KMS-11 (cell line): ENCODE results near the gene PRCD.

Experiments
- H2AFZ ChIP-seq: fragments of 200-600 bp; sonication (generic); 2 replicates; pipeline ENCODE4 v1.6.1; 2016; ENCODE audit warnings: antibody characterized with exemption, mixed run types, low read depth
- H3K27ac ChIP-seq: fragments of 200-600 bp; sonication (generic); 2 replicates; pipeline ENCODE4 v1.6.1; 2016; ENCODE audit warnings: mild to moderate bottlenecking, mixed run types
- H3K27me3 ChIP-seq: fragments of 200-600 bp; sonication (generic); 2 replicates; pipeline ENCODE4 v1.6.1; 2017; ENCODE audit warnings: mild to moderate bottlenecking, low read depth, mixed run types, moderate library complexity; ENCODE audit not compliant: insufficient read depth
- H3K36me3 ChIP-seq: fragments of 200-600 bp; sonication (generic); 2 replicates; pipeline ENCODE4 v1.6.1; 2017; ENCODE audit warnings: mild to moderate bottlenecking, mixed run types; ENCODE audit not compliant: insufficient read depth
- H3K4me1 ChIP-seq: fragments of 200-600 bp; sonication (generic); 2 replicates; pipeline ENCODE4 v1.6.1; 2016; ENCODE audit warnings: mild to moderate bottlenecking, low read depth, mixed run types; ENCODE audit not compliant: poor library complexity, severe bottlenecking
- H3K4me2 ChIP-seq: fragments of 200-600 bp; sonication (generic); 2 replicates; pipeline ENCODE4 v1.7.0; 2016; ENCODE audit warnings: mild to moderate bottlenecking, mixed run types
- H3K4me3 ChIP-seq: fragments of 200-600 bp; sonication (generic); IDR thresholded peaks from 2 replicates; pipeline ENCODE4 v1.6.1; 2017; ENCODE audit warnings: low read depth, low read length, mixed read lengths; ENCODE audit not compliant: insufficient read depth
- H3K79me2 ChIP-seq: fragments of 200-600 bp; sonication (generic); 2 replicates; pipeline ENCODE4 v1.6.1; 2016; ENCODE audit warnings: low read depth, mixed run types; ENCODE audit not compliant: insufficient read depth
- H3K9ac ChIP-seq: fragments of 200-600 bp; sonication (generic); 2 replicates; pipeline ENCODE4 v1.6.1; 2016; ENCODE audit warnings: mild to moderate bottlenecking, mixed run types
- H4K20me1 ChIP-seq: fragments of 200-600 bp; sonication (generic); 2 replicates; pipeline ENCODE4 v1.6.1; 2016; ENCODE audit warnings: mild to moderate bottlenecking, mixed run types; ENCODE audit not compliant: insufficient read depth
- CTCF ChIP-seq: fragments of 200-600 bp; sonication (generic); conservative IDR thresholded peaks from 2 replicates; pipeline ENCODE4 v1.6.1; 2017; ENCODE audit warnings: low read depth, mild to moderate bottlenecking, antibody characterized with exemption, low read length, moderate library complexity, mixed read lengths

Gene PRCD

GRCh38 chr17:76574166-76574565 is 34.3 kb downstream of the PRCD start:
- Histone ChIP-seq H3K4me2 (no peak overlapping the region), H4K20me1 (no peaks in the 10 kb centered on the region), H2AFZ (no peak overlapping the region)

GRCh38 chr17:76575570-76575969 is 35.7 kb downstream of the PRCD start:
- Histone ChIP-seq H3K4me2 (no peak overlapping the region), H3K27ac (no peak overlapping the region), H3K9ac (no peak overlapping the region), H4K20me1 (no peaks in the 10 kb centered on the region), H3K4me3 (no peak overlapping the region), H3K27me3 (no peaks in the 10 kb centered on the region), H3K79me2 (no peaks in the 10 kb centered on the region), H2AFZ (no peak overlapping the region), H3K36me3 (no peaks in the 10 kb centered on the region), H3K4me1 (no peaks in the 10 kb centered on the region)
- TF ChIP-seq CTCF = no peak

More at GRCh38 chr17:76574166-76574565, 34.3 kb downstream of the PRCD start:
- Histone ChIP-seq H3K79me2 (no peaks in the 10 kb centered on the region), H3K27me3 (no peaks in the 10 kb centered on the region), H3K4me1 (no peaks in the 10 kb centered on the region), H3K27ac (no peak overlapping the region), H3K36me3 (no peaks in the 10 kb centered on the region), H3K4me3 (no peak overlapping the region), H3K9ac (no peak overlapping the region)
- no peak for TF ChIP-seq CTCF

- no peaks in the 10 kb centered on the region for H4K20me1 ChIP-seq
- no peak overlapping the region for H2AFZ ChIP-seq
- H3K36me3 ChIP-seq = no peaks in the 10 kb centered on the region
- no peak overlapping the region for H3K4me2 ChIP-seq
- no peaks in the 10 kb centered on the region for H3K79me2 ChIP-seq
- H3K4me3 ChIP-seq = no peak overlapping the region
- H3K9ac ChIP-seq = no peak overlapping the region
- no peak overlapping the region for H3K27ac ChIP-seq
- no peaks in the 10 kb centered on the region for H3K27me3 ChIP-seq
- H3K4me1 ChIP-seq = no peaks in the 10 kb centered on the region
- TF ChIP-seq CTCF = no peak
Measured at GRCh38 chr17:76576189-76576588, 36.3 kb downstream of the PRCD start.

- H2AFZ ChIP-seq = no peak overlapping the region
- no peaks in the 10 kb centered on the region for H3K79me2 ChIP-seq
- H3K4me1 ChIP-seq = no peaks in the 10 kb centered on the region
- H3K27ac ChIP-seq = no peak overlapping the region
- H3K36me3 ChIP-seq = no peaks in the 10 kb centered on the region
- H3K4me2 ChIP-seq = no peak overlapping the region
- no peak overlapping the region for H3K9ac ChIP-seq
- no peak overlapping the region for H3K4me3 ChIP-seq
- no peaks in the 10 kb centered on the region for H4K20me1 ChIP-seq
- TF ChIP-seq CTCF = no peak
- no peaks in the 10 kb centered on the region for H3K27me3 ChIP-seq
Measured at GRCh38 chr17:76577876-76578275, 38.0 kb downstream of the PRCD start.
